ENCODE measurements around the gene CABCOCO1. TPM values are rescaled to one million over a fixed set of nuclear protein-coding genes. Genes with fewer than 3 reads are reported as not detected.

The CABCOCO1 gene
- total RNA-seq, 2 donors from 2014 or later: 1.0 to 1.1 TPM

DNA sequence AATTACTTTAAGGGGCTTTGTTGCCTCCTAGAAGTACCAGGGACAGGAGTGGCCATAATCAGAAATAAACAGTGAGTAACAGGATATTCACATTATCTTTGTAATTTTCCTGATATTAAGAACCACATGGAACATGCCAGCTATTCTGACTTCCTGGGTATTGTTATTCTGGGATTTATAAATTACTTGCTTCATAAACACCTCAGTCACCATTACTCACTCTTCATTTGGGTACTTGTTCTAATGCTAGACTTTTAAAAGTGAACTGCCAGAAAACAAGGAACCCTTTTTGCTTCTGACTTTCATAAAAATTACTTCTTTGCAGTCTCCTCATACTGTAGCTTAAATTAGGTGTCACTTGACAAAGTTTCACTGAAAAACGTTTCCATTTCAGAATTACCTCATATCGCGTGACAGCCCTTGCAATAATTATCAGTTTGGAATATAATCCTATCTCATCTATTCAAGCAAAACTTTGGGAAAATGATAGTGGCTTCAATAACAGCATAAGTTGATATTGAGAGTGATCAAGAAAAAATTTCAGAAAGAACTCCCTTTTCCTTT is 29.8 kb downstream of the CABCOCO1 start:
- H3K9me3 Mint-ChIP-seq: no peaks in the 10 kb centered on the region
- H3K36me3 Mint-ChIP-seq (ENCODE audit: low read depth): no peaks in the 10 kb centered on the region
- no peak overlapping the region for H3K9ac ChIP-seq (ENCODE audit: extremely low read depth, low read length, poor library complexity, severe bottlenecking)
- H3K4me1 Mint-ChIP-seq: no peaks in the 10 kb centered on the region
- no peaks in the 10 kb centered on the region for H3K27me3 ChIP-seq (ENCODE audit: control insufficient read depth, insufficient read depth, low read length, poor library complexity, severe bottlenecking)
- no peaks in the 10 kb centered on the region for H3K4me1 ChIP-seq (ENCODE audit: control insufficient read depth, insufficient read depth, low read length)
- no peak for DNase-seq
- no peak overlapping the region for H3K4me3 Mint-ChIP-seq
- no peak overlapping the region for H3K27ac ChIP-seq (ENCODE audit: low read depth, low read length)
- TF ChIP-seq, protein P1, sequence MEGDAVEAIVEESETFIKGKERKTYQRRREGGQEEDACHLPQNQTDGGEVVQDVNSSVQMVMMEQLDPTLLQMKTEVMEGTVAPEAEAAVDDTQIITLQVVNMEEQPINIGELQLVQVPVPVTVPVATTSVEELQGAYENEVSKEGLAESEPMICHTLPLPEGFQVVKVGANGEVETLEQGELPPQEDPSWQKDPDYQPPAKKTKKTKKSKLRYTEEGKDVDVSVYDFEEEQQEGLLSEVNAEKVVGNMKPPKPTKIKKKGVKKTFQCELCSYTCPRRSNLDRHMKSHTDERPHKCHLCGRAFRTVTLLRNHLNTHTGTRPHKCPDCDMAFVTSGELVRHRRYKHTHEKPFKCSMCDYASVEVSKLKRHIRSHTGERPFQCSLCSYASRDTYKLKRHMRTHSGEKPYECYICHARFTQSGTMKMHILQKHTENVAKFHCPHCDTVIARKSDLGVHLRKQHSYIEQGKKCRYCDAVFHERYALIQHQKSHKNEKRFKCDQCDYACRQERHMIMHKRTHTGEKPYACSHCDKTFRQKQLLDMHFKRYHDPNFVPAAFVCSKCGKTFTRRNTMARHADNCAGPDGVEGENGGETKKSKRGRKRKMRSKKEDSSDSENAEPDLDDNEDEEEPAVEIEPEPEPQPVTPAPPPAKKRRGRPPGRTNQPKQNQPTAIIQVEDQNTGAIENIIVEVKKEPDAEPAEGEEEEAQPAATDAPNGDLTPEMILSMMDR (conservative IDR thresholded peaks at IDR 0.05): no peak
- no peaks in the 10 kb centered on the region for H3K27me3 Mint-ChIP-seq (ENCODE audit: insufficient read depth)
- H3K4me3 ChIP-seq (ENCODE audit: low read length): no peak overlapping the region
- no peaks in the 10 kb centered on the region for H3K9me3 ChIP-seq (ENCODE audit: control insufficient read depth, low read length)
- WGBS, 2 experiments (ENCODE audit: insufficient coverage in 1 of 2, insufficient read length in 1 of 2): 94 to 95% methylated on average over 3 of the region's 3 CpGs
- H3K27ac Mint-ChIP-seq: no peak overlapping the region
- H3K36me3 ChIP-seq (ENCODE audit: control insufficient read depth, insufficient read depth, low read length): no peaks in the 10 kb centered on the region

DNA sequence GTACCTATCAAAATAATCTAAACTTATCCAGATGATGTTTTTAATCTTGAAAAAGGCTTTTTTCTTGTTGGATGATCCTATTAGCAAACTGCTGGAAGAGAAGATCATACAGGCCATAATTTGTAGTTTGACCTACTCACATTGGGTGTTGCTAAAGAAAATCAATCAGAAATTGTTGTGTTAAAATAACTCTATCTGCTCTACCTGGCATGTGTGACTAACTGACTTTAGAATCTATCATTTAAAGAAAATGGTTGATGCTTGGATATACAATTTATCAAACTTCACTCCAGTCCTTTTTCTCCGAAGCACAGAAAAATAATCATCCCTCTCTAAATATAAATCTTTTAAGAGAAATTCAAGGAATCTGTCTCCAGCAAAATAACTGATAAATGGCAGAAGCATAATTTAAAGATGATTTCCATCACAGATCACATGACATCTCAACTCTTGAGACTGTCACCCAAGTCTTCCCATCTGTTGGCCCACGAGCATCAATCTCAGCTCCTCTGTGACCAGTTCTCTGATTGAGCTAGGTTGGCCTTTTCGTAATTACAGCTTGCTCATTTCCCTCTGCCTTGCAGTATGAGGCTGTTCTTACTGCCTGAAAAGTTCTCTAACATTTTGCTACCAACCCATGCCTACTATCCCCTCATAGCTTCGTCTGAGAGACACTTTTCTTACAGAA is 36.4 kb downstream of the CABCOCO1 start:
- Mint-ChIP-seq H3K4me3 (no peak overlapping the region), H3K36me3 (ENCODE audit: low read depth) (no peaks in the 10 kb centered on the region), H3K27me3 (ENCODE audit: insufficient read depth) (no peaks in the 10 kb centered on the region), H3K4me1 (no peaks in the 10 kb centered on the region), H3K9me3 (no peaks in the 10 kb centered on the region), H3K27ac (no peak overlapping the region)
- 69 to 93% methylated on average over 2 to 4 of the region's 4 CpGs for WGBS, 2 experiments (ENCODE audit: insufficient coverage in 1 of 2, insufficient read length in 1 of 2)
- H3K9ac ChIP-seq (ENCODE audit: extremely low read depth, low read length, poor library complexity, severe bottlenecking): no peak overlapping the region
- H3K4me1 ChIP-seq (ENCODE audit: control insufficient read depth, insufficient read depth, low read length): no peaks in the 10 kb centered on the region
- H3K4me3 ChIP-seq (ENCODE audit: low read length): no peak overlapping the region
- no peak overlapping the region for H3K27ac ChIP-seq (ENCODE audit: low read depth, low read length)
- no peaks in the 10 kb centered on the region for H3K36me3 ChIP-seq (ENCODE audit: control insufficient read depth, insufficient read depth, low read length)
- DNase-seq: no peak
- TF ChIP-seq, protein P1 (conservative IDR thresholded peaks at IDR 0.05): no peak
- no peaks in the 10 kb centered on the region for H3K27me3 ChIP-seq (ENCODE audit: control insufficient read depth, insufficient read depth, low read length, poor library complexity, severe bottlenecking)
- no peaks in the 10 kb centered on the region for H3K9me3 ChIP-seq (ENCODE audit: control insufficient read depth, low read length)

DNA sequence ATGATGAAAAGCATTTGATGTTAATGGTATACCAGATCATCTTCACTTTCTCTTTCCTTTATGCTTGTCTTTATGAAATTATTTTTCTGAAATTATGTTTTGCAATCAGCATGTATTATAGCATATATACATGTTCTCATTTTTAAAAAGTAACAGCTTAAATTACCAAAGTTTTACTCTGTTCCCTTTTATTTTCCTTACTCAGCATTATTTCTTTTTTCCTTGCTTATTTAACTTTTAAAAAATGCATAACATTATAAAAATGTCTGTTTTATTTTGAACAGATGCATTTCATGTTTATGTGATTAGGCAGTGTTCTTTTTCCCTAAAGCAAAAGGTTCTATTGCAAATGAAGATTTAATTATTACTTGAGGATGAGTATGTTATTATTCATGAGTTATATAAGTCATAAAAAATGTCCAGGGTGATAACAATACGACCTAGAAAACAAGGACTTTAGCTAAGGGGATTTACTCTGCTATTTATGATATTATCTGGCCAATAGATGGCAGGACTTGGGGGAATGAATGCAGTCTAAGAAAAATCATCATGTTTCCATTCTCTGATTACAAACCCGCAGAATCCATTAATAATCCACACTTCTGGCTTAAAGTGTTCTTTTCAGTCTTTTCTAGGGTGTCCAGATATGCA is 38.5 kb downstream of the CABCOCO1 start:
- Mint-ChIP-seq H3K27me3 (ENCODE audit: insufficient read depth) (no peaks in the 10 kb centered on the region), H3K36me3 (ENCODE audit: low read depth) (no peaks in the 10 kb centered on the region), H3K4me1 (no peaks in the 10 kb centered on the region), H3K4me3 (no peak overlapping the region), H3K9me3 (no peaks in the 10 kb centered on the region), H3K27ac (no peak overlapping the region)
- H3K27ac ChIP-seq (ENCODE audit: low read depth, low read length): no peak overlapping the region
- no peaks in the 10 kb centered on the region for H3K36me3 ChIP-seq (ENCODE audit: control insufficient read depth, insufficient read depth, low read length)
- DNase-seq: no peak
- H3K4me3 ChIP-seq (ENCODE audit: low read length): no peak overlapping the region
- H3K27me3 ChIP-seq (ENCODE audit: control insufficient read depth, insufficient read depth, low read length, poor library complexity, severe bottlenecking): no peaks in the 10 kb centered on the region
- no peaks in the 10 kb centered on the region for H3K9me3 ChIP-seq (ENCODE audit: control insufficient read depth, low read length)
- 93 to 100% methylated on average over 2 of the region's 2 CpGs for WGBS, 2 experiments (ENCODE audit: insufficient coverage in 1 of 2, insufficient read length in 1 of 2)
- H3K4me1 ChIP-seq (ENCODE audit: control insufficient read depth, insufficient read depth, low read length): no peaks in the 10 kb centered on the region
- TF ChIP-seq, protein P1 (conservative IDR thresholded peaks at IDR 0.05): no peak
- no peak overlapping the region for H3K9ac ChIP-seq (ENCODE audit: extremely low read depth, low read length, poor library complexity, severe bottlenecking)

Measured in endodermal cell (in vitro differentiated cells).